Measurements from ENCODE around the gene IL6ST.

DNA sequence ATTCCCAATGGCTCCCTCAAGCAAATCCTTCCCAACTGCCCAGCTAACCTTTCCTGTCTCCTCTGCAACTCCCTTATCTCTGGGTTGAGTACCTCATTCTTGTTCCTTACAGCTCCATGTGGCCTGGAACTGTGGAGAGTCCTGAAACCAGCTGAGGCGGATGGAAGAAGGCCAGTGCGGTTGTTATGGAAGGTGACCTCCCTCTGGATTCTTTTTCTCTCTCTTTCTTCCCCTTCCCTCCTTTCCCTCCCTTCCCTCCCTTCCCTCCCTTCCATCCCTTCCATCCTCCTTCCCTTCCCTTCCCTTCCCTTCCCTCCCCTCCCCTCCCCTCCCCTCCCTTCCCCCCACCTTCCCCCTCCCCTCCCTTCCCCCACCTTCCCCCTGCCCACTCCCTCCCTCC is 98.5 kb downstream of the IL6ST start:
- TF ChIP-seq, protein P1, sequence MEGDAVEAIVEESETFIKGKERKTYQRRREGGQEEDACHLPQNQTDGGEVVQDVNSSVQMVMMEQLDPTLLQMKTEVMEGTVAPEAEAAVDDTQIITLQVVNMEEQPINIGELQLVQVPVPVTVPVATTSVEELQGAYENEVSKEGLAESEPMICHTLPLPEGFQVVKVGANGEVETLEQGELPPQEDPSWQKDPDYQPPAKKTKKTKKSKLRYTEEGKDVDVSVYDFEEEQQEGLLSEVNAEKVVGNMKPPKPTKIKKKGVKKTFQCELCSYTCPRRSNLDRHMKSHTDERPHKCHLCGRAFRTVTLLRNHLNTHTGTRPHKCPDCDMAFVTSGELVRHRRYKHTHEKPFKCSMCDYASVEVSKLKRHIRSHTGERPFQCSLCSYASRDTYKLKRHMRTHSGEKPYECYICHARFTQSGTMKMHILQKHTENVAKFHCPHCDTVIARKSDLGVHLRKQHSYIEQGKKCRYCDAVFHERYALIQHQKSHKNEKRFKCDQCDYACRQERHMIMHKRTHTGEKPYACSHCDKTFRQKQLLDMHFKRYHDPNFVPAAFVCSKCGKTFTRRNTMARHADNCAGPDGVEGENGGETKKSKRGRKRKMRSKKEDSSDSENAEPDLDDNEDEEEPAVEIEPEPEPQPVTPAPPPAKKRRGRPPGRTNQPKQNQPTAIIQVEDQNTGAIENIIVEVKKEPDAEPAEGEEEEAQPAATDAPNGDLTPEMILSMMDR (conservative IDR thresholded peaks at IDR 0.05; ENCODE audit: low read depth, low read length) = no peak
- no peak for TF ChIP-seq EZH2 (IDR thresholded peaks at IDR 0.05; ENCODE audit: borderline replicate concordance, low read depth, low read length, poor library complexity, severe bottlenecking)

All from A673 (cell line).